Small intestine (tissue), 4 donors: ENCODE data around the gene OR4E1. TPM values are rescaled to one million over a fixed set of nuclear protein-coding genes. Genes with fewer than 3 reads are reported as not detected.

Experiments
- polyA plus RNA-seq, 4 donors: library from polyadenylated mRNA; stranded (reverse) in 3 of 4; unstranded in 1 of 4; fragments of 200-250 nt in 3 of 4; fragments of 120-200 nt in 1 of 4; gene quantifications; one replicate each; pipeline versions ENCODE4 v1.2.1 to v1.2.3, GENCODE V29; 2013
- donor health status: healthy with polysubstance abuse.
- donor health status: Bipolar disorder and iron deficiency.
- donor health status: healthy.

OR4E1 gene
- polyA plus RNA-seq, 4 donors = not detected

Other genes with a start within 250 kb of the OR4E1 start
- 10 to 100 TPM; 18.1 to 40.7 (median 22.9) TPM for gene CHD8, start 217.7 kb downstream of the OR4E1 start, polyA plus RNA-seq
- gene RAB2B, start 196.9 kb downstream of the OR4E1 start, polyA plus RNA-seq = 10 to 100 TPM in 1 of 4 donors, 1 to 10 TPM in 3; 7.4 to 24.9 (median 8.0) TPM
- 10 to 100 TPM; 20.4 to 54.0 (median 24.7) TPM for gene TOX4, start 196.6 kb downstream of the OR4E1 start, polyA plus RNA-seq
- gene METTL3, start 162.5 kb downstream of the OR4E1 start, polyA plus RNA-seq = 10 to 100 TPM; 12.3 to 47.4 (median 19.9) TPM
- gene SALL2, start 147.5 kb downstream of the OR4E1 start, polyA plus RNA-seq = 1 to 10 TPM in 3 of 4 donors, not detected in 1; 1.6 to 6.2 (median 2.5) TPM
- not detected for gene OR10G3, start 93.7 kb downstream of the OR4E1 start, polyA plus RNA-seq
- not detected for gene OR10G2, start 38.9 kb downstream of the OR4E1 start, polyA plus RNA-seq
- gene OR4E2, start 20.0 kb downstream of the OR4E1 start, polyA plus RNA-seq = not detected